GM23248 (cell line): Measurements from ENCODE around the gene ALDH3B2. TPM values are rescaled to one million over a fixed set of nuclear protein-coding genes. Genes with fewer than 3 reads are reported as not detected.

Experiments used
- DNase-seq: peaks from one replicate; pipeline ENCODE4 v3.0.0-alpha.2; 2015
- H2AFZ ChIP-seq: fragments of 200-600 bp; sonication (generic); 2 replicates; pipeline ENCODE4 v1.6.1; 2016; ENCODE audit warnings: antibody characterized with exemption
- H3F3A ChIP-seq: fragments of 200-600 bp; sonication (generic); 2 replicates; pipeline ENCODE4 v1.6.1; 2016; ENCODE audit warnings: mild to moderate bottlenecking, antibody characterized with exemption, mixed run types; ENCODE audit not compliant: insufficient read depth
- H3K27ac ChIP-seq: fragments of 200-600 bp; sonication (generic); 2 replicates; pipeline ENCODE4 v1.5.1; 2016; ENCODE audit warnings: mild to moderate bottlenecking
- H3K27me3 ChIP-seq: fragments of 200-600 bp; sonication (generic); replicated peaks from 2 replicates; pipeline ENCODE4 v1.6.1; 2016; ENCODE audit warnings: mild to moderate bottlenecking; ENCODE audit not compliant: insufficient read depth
- H3K36me3 ChIP-seq: fragments of 200-600 bp; sonication (generic); 2 replicates; pipeline ENCODE4 v1.6.1; 2016; ENCODE audit warnings: low read depth, mild to moderate bottlenecking
- H3K4me1 ChIP-seq: fragments of 200-600 bp; sonication (generic); 2 replicates; pipeline ENCODE4 v1.6.1; 2016; ENCODE audit warnings: mild to moderate bottlenecking; ENCODE audit not compliant: insufficient read depth
- H3K4me2 ChIP-seq: fragments of 200-600 bp; sonication (generic); one replicate; pipeline ENCODE4 v1.6.1; 2016; ENCODE audit warnings: mild to moderate bottlenecking; ENCODE audit not compliant: unreplicated experiment
- H3K4me3 ChIP-seq: fragments of 200-600 bp; sonication (generic); 2 replicates; pipeline ENCODE4 v1.5.1; 2016; ENCODE audit warnings: mild to moderate bottlenecking
- H3K79me2 ChIP-seq: fragments of 200-600 bp; sonication (generic); 2 replicates; pipeline ENCODE4 v1.6.1; 2016; ENCODE audit warnings: mild to moderate bottlenecking; ENCODE audit not compliant: insufficient read depth
- H3K9ac ChIP-seq: fragments of 200-600 bp; sonication (generic); 2 replicates; pipeline ENCODE4 v1.6.1; 2016; ENCODE audit warnings: mild to moderate bottlenecking
- H3K9me2 ChIP-seq: fragments of 200-600 bp; sonication (generic); 2 replicates; pipeline ENCODE4 v1.6.1; 2016; ENCODE audit warnings: mixed run types, mild to moderate bottlenecking, moderate library complexity; ENCODE audit not compliant: insufficient read depth
- H3K9me3 ChIP-seq: fragments of 200-600 bp; sonication (generic); one replicate; pipeline ENCODE4 v1.6.1; 2017; ENCODE audit warnings: low read depth
- H4K20me1 ChIP-seq: fragments of 200-600 bp; sonication (generic); 2 replicates; pipeline ENCODE4 v1.6.0; 2016; ENCODE audit not compliant: insufficient read depth
- EZH2 ChIP-seq: fragments of 200-600 bp; sonication (generic); IDR thresholded peaks from 2 replicates; pipeline ENCODE4 v1.6.1; 2018; ENCODE audit warnings: antibody characterized with exemption, mild to moderate bottlenecking; ENCODE audit not compliant: insufficient read depth, poor library complexity, severe bottlenecking
- EZH2phosphoT487 ChIP-seq: fragments of 200-600 bp; sonication (generic); IDR thresholded peaks from 2 replicates; pipeline ENCODE4 v1.6.1; 2018; ENCODE audit warnings: antibody characterized with exemption, moderate library complexity, mild to moderate bottlenecking, low read depth; ENCODE audit not compliant: insufficient read depth
- WGBS, 2 experiments: methylation state at CpG; one replicate each; pipeline ENCODE4 v1.1.6; 2015 to 2017; ENCODE audit warnings: low lambda C conversion rate in 2 of 2, low coverage in 1 of 2; ENCODE audit errors: missing lambda C conversion rate in 2 of 2; 5-methylcytosine and 5-hydroxymethylcytosine counted together
- in situ Hi-C: fragments of 300-500 bp; cut with MboI; formaldehyde crosslinking; loops from 2 replicates; pipeline ENCODE4 v1.15.0; 2020
- polyA plus RNA-seq: library from polyadenylated mRNA; unstranded; fragments of >200 nt; fragmentation: Nextera tagmentation; extraction: Ambion mirVana; gene quantifications from 2 replicates; pipeline ENCODE4 v1.2.1, GENCODE V29; 2016
- total RNA-seq: library from RNA; depleted of rRNA; stranded (reverse); fragments of >200 nt; shearing (Covaris generic); gene quantifications from 2 replicates; pipeline ENCODE4 v1.2.3, GENCODE V29; 2014

The ALDH3B2 gene
- total and polyA plus RNA-seq, 2 experiments from 2014 or later: not detected

- Histone ChIP-seq H3K9ac (no peak overlapping the region), H3K9me2 (no peaks in the 10 kb centered on the region), H2AFZ (no peak overlapping the region), H3K27me3 (peaks cover under 1% of the 10 kb centered on the region), H3K79me2 (no peaks in the 10 kb centered on the region), H3K4me1 (no peaks in the 10 kb centered on the region), H3K27ac (no peak overlapping the region), H3K36me3 (no peaks in the 10 kb centered on the region), H3F3A (no peaks in the 10 kb centered on the region), H3K4me2 (no peak overlapping the region), H4K20me1 (no peaks in the 10 kb centered on the region), H3K9me3 (no peaks in the 10 kb centered on the region), H3K4me3 (no peak overlapping the region)
- DNase-seq: no peak
- WGBS, 2 experiments: 49 to 51% methylated on average over 17 to 20 of the region's 20 CpGs
- no peak for TF ChIP-seq EZH2
- no peak for TF ChIP-seq EZH2phosphoT487
- in situ Hi-C loops: no loop called here
Observed at GRCh38 chr11:67666676-67667489, 7.5 kb downstream of the ALDH3B2 start.

DNA sequence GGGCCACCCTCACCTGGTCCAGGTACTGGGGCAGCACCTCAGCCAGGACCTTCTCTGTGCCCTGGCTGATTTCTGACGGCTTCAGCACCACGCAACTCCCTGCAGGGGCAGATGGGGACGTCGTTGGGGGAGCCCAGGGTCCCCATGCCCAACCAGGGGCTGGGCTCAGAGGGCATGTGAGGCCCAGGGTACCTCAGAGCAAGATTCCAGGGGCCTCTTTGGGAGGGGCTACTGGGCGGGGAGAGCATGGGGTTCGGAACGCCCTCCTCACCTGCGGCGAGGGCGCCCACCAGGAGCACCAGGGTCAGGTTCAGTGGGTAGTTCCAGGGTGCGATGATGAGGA, 8.1 kb downstream of the ALDH3B2 start:
- DNase-seq: no peak
- no peak for TF ChIP-seq EZH2
- TF ChIP-seq EZH2phosphoT487: no peak
- no peaks in the 10 kb centered on the region for H3K4me1 ChIP-seq
- no peak overlapping the region for H3K4me2 ChIP-seq
- H3K9me3 ChIP-seq: no peaks in the 10 kb centered on the region
- no peaks in the 10 kb centered on the region for H3F3A ChIP-seq
- no peaks in the 10 kb centered on the region for H3K9me2 ChIP-seq
- H3K27me3 ChIP-seq: peaks cover 7% of the 10 kb centered on the region
- H3K27ac ChIP-seq: no peak overlapping the region
- H3K36me3 ChIP-seq: no peaks in the 10 kb centered on the region
- H2AFZ ChIP-seq: no peak overlapping the region
- H3K79me2 ChIP-seq: no peaks in the 10 kb centered on the region
- in situ Hi-C loops: no loop called here
- 71 to 74% methylated on average over 10 to 11 of the region's 11 CpGs for WGBS, 2 experiments
- H3K9ac ChIP-seq: no peak overlapping the region
- H3K4me3 ChIP-seq: no peak overlapping the region
- H4K20me1 ChIP-seq: no peaks in the 10 kb centered on the region

DNA sequence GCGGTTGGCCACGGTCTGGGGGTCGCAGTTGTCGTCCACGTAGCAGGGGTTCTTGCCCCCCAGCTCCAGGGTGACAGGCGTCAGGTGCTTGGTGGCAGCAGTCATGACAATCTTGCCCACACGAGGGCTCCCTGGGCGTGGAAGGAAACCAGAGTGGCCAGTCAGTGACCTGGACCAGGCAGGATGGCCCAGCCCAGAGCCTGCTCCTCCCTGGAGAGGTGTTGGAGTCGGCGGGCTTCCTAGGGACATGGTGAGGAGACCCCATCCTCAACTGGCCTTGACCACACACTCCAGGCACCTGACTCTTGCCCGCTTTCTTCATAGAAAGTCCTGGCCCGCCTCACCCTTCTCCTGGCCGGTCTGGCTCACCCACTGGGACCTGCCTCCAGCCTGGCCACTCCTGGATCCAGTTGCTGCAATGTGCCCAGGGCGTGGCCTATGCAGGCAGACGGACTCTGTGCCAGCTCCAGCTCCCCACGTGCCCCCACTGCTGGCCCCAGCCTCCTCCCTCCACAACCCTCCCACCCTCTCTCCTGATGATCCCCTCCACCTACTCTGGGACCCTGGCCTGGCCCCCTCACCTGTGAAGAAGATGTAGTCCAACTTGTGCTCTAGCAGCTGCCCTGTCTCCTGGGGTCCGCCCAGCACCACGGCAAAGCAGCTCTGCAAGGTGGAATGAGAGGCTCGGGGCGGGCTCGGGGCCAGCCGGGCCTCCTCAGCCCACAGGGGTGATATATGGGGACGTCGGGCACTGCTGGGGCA, 8.7 kb downstream of the ALDH3B2 start:
- TF ChIP-seq EZH2phosphoT487 (no peak), EZH2 (no peak)
- 46 to 48% methylated on average over 22 to 24 of the region's 24 CpGs for WGBS, 2 experiments
- in situ Hi-C loops: no loop called here
- Histone ChIP-seq H3K4me2 (no peak overlapping the region), H3K27me3 (peaks cover 10% of the 10 kb centered on the region), H3K79me2 (no peaks in the 10 kb centered on the region), H3K9me2 (no peaks in the 10 kb centered on the region), H4K20me1 (no peaks in the 10 kb centered on the region), H3K36me3 (no peaks in the 10 kb centered on the region), H3K27ac (no peak overlapping the region), H3K9ac (no peak overlapping the region), H3K4me1 (no peaks in the 10 kb centered on the region), H3K9me3 (no peaks in the 10 kb centered on the region), H2AFZ (no peak overlapping the region), H3K4me3 (no peak overlapping the region), H3F3A (no peaks in the 10 kb centered on the region)
- no peak for DNase-seq

DNA sequence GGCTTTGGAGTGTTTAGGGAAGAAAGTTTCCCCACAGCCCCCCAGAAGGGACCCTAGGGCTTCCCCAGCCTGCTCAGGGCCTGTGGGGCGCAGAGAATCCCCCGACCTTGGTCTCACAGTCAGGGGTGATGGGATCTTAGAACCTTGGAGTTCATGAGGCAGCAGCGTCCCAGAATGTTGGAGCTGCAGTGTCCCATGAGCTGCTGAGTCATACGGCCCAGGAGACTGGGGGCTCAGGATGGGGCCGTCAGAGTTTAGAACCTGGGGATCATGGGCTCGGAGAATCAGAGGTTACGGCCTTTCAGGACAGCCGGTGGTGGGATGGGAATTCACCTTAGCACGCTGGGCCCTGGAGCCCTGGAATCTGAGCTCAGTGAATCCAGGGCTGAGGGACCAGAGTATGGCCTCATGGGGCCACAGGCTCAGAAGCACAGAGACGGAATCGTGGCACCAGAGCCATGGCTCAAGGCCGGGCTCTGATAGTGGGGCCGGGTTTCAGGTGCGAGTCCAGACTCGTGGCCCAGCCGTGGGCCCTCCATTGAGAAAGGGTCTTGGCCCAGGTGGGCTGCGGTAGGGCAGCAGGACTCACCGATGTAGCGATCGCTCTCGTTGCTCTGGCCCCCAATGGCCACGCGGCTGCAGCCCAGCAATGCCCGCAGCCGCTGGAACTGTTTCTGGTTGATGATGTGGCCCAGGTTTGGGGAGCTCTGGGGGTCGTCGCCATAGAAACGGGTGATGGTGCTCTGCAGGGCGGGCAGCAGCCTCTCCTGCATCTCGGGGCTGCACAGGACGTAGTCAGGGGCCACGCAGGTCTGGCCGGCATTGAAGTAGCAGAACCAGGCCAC, 9.5 kb downstream of the ALDH3B2 start:
- Histone ChIP-seq H3K4me3 (no peak overlapping the region), H4K20me1 (no peaks in the 10 kb centered on the region), H3K27ac (no peak overlapping the region), H3K4me1 (no peaks in the 10 kb centered on the region), H3K9me2 (no peaks in the 10 kb centered on the region), H3F3A (no peaks in the 10 kb centered on the region), H3K9me3 (no peaks in the 10 kb centered on the region), H3K27me3 (peaks cover 10% of the 10 kb centered on the region), H3K79me2 (no peaks in the 10 kb centered on the region), H3K9ac (no peak overlapping the region), H3K36me3 (no peaks in the 10 kb centered on the region), H2AFZ (no peak overlapping the region), H3K4me2 (no peak overlapping the region)
- TF ChIP-seq EZH2 (no peak), EZH2phosphoT487 (no peak)
- in situ Hi-C loops: no loop called here
- DNase-seq: no peak
- 77 to 78% methylated on average over 26 to 33 of the region's 33 CpGs for WGBS, 2 experiments
